ENCODE data around the gene GEMIN4.

GRCh38 chr17:733743-734142 lies 18.3 kb downstream of the GEMIN4 start:
- no peak for TF ChIP-seq EP300 (IDR thresholded peaks at IDR 0.05; ENCODE audit: low read depth)
- TF ChIP-seq, protein P1, sequence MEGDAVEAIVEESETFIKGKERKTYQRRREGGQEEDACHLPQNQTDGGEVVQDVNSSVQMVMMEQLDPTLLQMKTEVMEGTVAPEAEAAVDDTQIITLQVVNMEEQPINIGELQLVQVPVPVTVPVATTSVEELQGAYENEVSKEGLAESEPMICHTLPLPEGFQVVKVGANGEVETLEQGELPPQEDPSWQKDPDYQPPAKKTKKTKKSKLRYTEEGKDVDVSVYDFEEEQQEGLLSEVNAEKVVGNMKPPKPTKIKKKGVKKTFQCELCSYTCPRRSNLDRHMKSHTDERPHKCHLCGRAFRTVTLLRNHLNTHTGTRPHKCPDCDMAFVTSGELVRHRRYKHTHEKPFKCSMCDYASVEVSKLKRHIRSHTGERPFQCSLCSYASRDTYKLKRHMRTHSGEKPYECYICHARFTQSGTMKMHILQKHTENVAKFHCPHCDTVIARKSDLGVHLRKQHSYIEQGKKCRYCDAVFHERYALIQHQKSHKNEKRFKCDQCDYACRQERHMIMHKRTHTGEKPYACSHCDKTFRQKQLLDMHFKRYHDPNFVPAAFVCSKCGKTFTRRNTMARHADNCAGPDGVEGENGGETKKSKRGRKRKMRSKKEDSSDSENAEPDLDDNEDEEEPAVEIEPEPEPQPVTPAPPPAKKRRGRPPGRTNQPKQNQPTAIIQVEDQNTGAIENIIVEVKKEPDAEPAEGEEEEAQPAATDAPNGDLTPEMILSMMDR (IDR thresholded peaks at IDR 0.05): no peak

Data from transverse colon (tissue), 3 donors.